ENCODE results near the gene HOXA7. TPM values are rescaled to one million over a fixed set of nuclear protein-coding genes. Genes with fewer than 3 reads are reported as not detected.

HOXA7 gene
- total RNA-seq, 2 experiments from 2014 or later, result not detected

DNA sequence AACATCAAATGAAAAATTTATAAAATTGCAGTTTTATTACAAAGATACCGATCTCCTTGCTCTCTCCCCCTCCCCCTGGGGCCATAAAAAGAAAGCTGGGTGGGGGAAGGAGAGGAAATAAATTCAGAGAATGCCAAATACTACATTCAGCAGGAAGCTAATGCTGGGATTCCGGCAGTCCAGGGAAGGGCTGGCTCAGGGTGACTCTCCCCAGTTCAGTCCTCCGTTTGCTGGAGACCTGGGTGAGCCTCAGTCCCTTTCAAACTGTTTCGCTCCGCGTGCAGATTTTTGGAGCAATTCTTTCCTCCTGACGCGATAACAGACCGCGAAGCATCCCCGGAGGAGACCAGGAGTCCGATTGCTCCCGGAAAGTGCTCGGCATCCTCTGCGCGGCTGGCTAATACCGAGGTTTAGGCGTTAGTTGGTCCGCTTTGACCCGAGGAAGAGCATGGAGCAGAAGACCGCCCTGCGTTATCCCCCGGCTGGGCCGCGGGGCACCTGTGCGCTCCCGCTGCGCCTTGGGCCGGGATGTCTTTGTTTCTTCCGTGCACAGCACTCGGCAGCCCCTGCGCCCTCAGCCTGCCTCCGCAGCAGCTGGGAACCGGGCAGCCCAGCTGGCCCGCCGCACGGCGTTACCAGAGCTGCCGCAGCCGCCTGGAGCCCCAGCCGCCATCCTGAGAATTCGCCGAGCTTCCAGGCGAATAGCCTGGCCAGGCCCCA lies 50.1 kb downstream of the HOXA7 start:
- H3K27me3 Mint-ChIP-seq, result peaks cover 30% of the 10 kb centered on the region
- DNase-seq (no peak), ATAC-seq (no peak)
- no peaks in the 10 kb centered on the region for H3K36me3 Mint-ChIP-seq (ENCODE audit: low read depth)
- no peak overlapping the region for H3K4me3 Mint-ChIP-seq
- POLR2A ChIA-PET, result no interaction called here
- no peak overlapping the region for H3K27ac Mint-ChIP-seq
- CTCF ChIA-PET, result interaction anchor here (1.4 to 1.5 kb wide), 2 partner anchors 14 to 43 kb away, joined by 3 read pairs; no protein-coding TSS in a partner anchor
- intact Hi-C loops (cut with micrococcal nuclease), result no loop called here
- no peaks in the 10 kb centered on the region for H3K9me3 Mint-ChIP-seq
- H3K4me1 Mint-ChIP-seq (ENCODE audit: low read depth), result peaks cover 14% of the 10 kb centered on the region
- TF ChIP-seq CTCF (IDR thresholded peaks at IDR 0.05), result no peak

GRCh38 chr7:27105301-27106031 lies 51.0 kb downstream of the HOXA7 start:
- H3K27ac Mint-ChIP-seq, result no peak overlapping the region
- H3K36me3 Mint-ChIP-seq (ENCODE audit: low read depth), result peaks cover 2% of the 10 kb centered on the region
- no peak for ATAC-seq
- no peak for DNase-seq
- no peak overlapping the region for H3K4me3 Mint-ChIP-seq
- CTCF ChIA-PET, result interaction anchor here (1.1 to 1.5 kb wide), 4 partner anchors 9 to 44 kb away, joined by 3 to 4 read pairs (median 3); partner anchors contain the start of gene HOXA1
- POLR2A ChIA-PET, result interaction anchor here (1.0 kb wide), 1 partner anchor 9 kb away, joined by 3 read pairs; no protein-coding TSS in a partner anchor
- H3K27me3 Mint-ChIP-seq, result peaks cover 39% of the 10 kb centered on the region
- no peaks in the 10 kb centered on the region for H3K9me3 Mint-ChIP-seq
- peaks cover 14% of the 10 kb centered on the region for H3K4me1 Mint-ChIP-seq (ENCODE audit: low read depth)
- intact Hi-C loops (cut with micrococcal nuclease), result no loop called here
- TF ChIP-seq CTCF (IDR thresholded peaks at IDR 0.05), result no peak

GRCh38 chr7:27104341-27105058 lies 52.0 kb downstream of the HOXA7 start:
- intact Hi-C loops (cut with micrococcal nuclease), result no loop called here
- peaks cover 45% of the 10 kb centered on the region for H3K27me3 Mint-ChIP-seq

More at GRCh38 chr7:27104341-27105058, 52.0 kb downstream of the HOXA7 start:
- Mint-ChIP-seq H3K4me3 (no peak overlapping the region), H3K27ac (no peak overlapping the region), H3K36me3 (ENCODE audit: low read depth) (peaks cover 4% of the 10 kb centered on the region), H3K9me3 (no peaks in the 10 kb centered on the region), H3K4me1 (ENCODE audit: low read depth) (peaks cover 14% of the 10 kb centered on the region)
- ATAC-seq, result no peak
- CTCF ChIA-PET, result interaction anchor here (1.1 to 1.4 kb wide), 3 partner anchors 8 to 45 kb away, joined by 3 to 4 read pairs (median 3); partner anchors contain the start of gene HOXA1
- POLR2A ChIA-PET, result interaction anchor here (1.0 kb wide), 1 partner anchor 8 kb away, joined by 3 read pairs; no protein-coding TSS in a partner anchor
- no peak for TF ChIP-seq CTCF (IDR thresholded peaks at IDR 0.05)
- no peak for DNase-seq

Small RNAs within 50 kb of the gene (microRNA-seq; reads per million reads assigned to microRNA genes)
- not detected for gene MIR196B (ENCODE audit: borderline microRNAs expressed, borderline replicate concordance)

Other genes with a start within 250 kb of the HOXA7 start
- under 1 TPM; 0.25 TPM for gene HOXA1, start 60.7 kb downstream of the HOXA7 start, total RNA-seq
- not detected for gene HOXA2, start 54.0 kb downstream of the HOXA7 start, total RNA-seq
- gene HOXA4, start 25.9 kb downstream of the HOXA7 start, total RNA-seq, result under 1 TPM in 1 of 2 experiments, not detected in 1; 0.25 TPM
- not detected for gene HOXA5, start 13.0 kb downstream of the HOXA7 start, total RNA-seq
- gene HOXA6, start 8.9 kb downstream of the HOXA7 start, total RNA-seq, result not detected
- not detected for gene HOXA3, start 4.1 kb downstream of the HOXA7 start, total RNA-seq
- gene HOXA9, start 8.9 kb upstream of the HOXA7 start, total RNA-seq, result not detected
- gene HOXA10, start 17.6 kb upstream of the HOXA7 start, total RNA-seq, result not detected
- gene HOXA11, start 28.6 kb upstream of the HOXA7 start, total RNA-seq, result under 1 TPM; 0.13 to 0.18 TPM
- gene HOXA13, start 43.4 kb upstream of the HOXA7 start, total RNA-seq, result not detected
- not detected for gene EVX1, start 86.1 kb upstream of the HOXA7 start, total RNA-seq

Data from activated CD8-positive, alpha-beta T cell treated with anti-CD3 and anti-CD28 coated beads for 36 hours (primary cell).